Measurements from ENCODE around the gene PHF1. TPM values are rescaled to one million over a fixed set of nuclear protein-coding genes. Genes with fewer than 3 reads are reported as not detected.
"Not testable (repeated sequence)": the region's sequence is repeated elsewhere in the genome, so short reads cannot be mapped to it uniquely, and the experiment has no call there.

PHF1 gene
- polyA plus RNA-seq (ENCODE audit: insufficient read depth in 1 of 5, insufficient read length in 5 of 5, low replicate concordance in 1 of 5) = 10 to 100 TPM; 53.1 to 88.9 (median 82.8) TPM
- long read RNA-seq, donor 1, transcript PHF1-202 (15 exons, 2,330 nt) = major isoform, 8 of 551 reads
- long read RNA-seq, donor 1, partial matches to known transcripts = 416 of 551 reads
- long read RNA-seq, donor 1, other reads (novel, unspliced or antisense) = 123 of 551 reads
- long read RNA-seq, donor 2, partial matches to known transcripts = 179 of 233 reads
- long read RNA-seq, donor 2, other reads (novel, unspliced or antisense) = 52 of 233 reads
- long read RNA-seq, donor 3, partial matches to known transcripts = 6 of 7 reads
- long read RNA-seq, donor 3, other reads (novel, unspliced or antisense) = 0 of 7 reads
- long read RNA-seq, donor 4, partial matches to known transcripts = 0 of 3 reads
- long read RNA-seq, donor 4, other reads (novel, unspliced or antisense) = 0 of 3 reads
- long read RNA-seq, donor 5, partial matches to known transcripts = 0 of 4 reads
- long read RNA-seq, donor 5, other reads (novel, unspliced or antisense) = 0 of 4 reads
- long read RNA-seq, donor 6, partial matches to known transcripts = 0 of 10 reads
- long read RNA-seq, donor 6, other reads (novel, unspliced or antisense) = 0 of 10 reads
- long read RNA-seq, donor 7, transcript PHF1-202 (15 exons, 2,330 nt) = major isoform, 6 of 11 reads
- long read RNA-seq, donor 7, partial matches to known transcripts = 0 of 11 reads
- long read RNA-seq, donor 7, other reads (novel, unspliced or antisense) = 0 of 11 reads
- long read RNA-seq, donor 8, partial matches to known transcripts = 0 of 3 reads
- long read RNA-seq, donor 8, other reads (novel, unspliced or antisense) = 0 of 3 reads

GRCh38 chr6:33410711-33411631, at the start of gene PHF1:
TSS of gene PHF1 (plus strand) at chr6:33411014. CDS start at chr6:33412264, 1,250 bp downstream.
- no peak for DNase-seq

- DNase-seq = not testable (repeated sequence)
Measured at GRCh38 chr6:33363486-33363885, 47.3 kb upstream of the PHF1 start.

- peak; percentile 60 to 63 for DNase-seq
Measured at GRCh38 chr6:33364475-33365205, 46.2 kb upstream of the PHF1 start.

- not testable (repeated sequence) for DNase-seq
Measured at GRCh38 chr6:33365206-33365971, 45.4 kb upstream of the PHF1 start.

GRCh38 chr6:33367009-33367714, 43.7 kb upstream of the PHF1 start:
- no peak for DNase-seq

- not testable (repeated sequence) for DNase-seq
Measured at GRCh38 chr6:33367715-33368025, 43.1 kb upstream of the PHF1 start.

- not testable (repeated sequence) for DNase-seq
Measured at GRCh38 chr6:33371901-33372300, 38.9 kb upstream of the PHF1 start.

GRCh38 chr6:33372526-33373123, 38.2 kb upstream of the PHF1 start:
- DNase-seq = no peak

- DNase-seq = no peak
Measured at GRCh38 chr6:33373960-33374910, 36.6 kb upstream of the PHF1 start.

- peak; percentile 87 to 90 for DNase-seq
Measured at GRCh38 chr6:33375143-33375671, 35.6 kb upstream of the PHF1 start.

- DNase-seq = no peak
Measured at GRCh38 chr6:33377171-33377570, 33.6 kb upstream of the PHF1 start.

GRCh38 chr6:33379184-33379583, 31.6 kb upstream of the PHF1 start:
- not testable (repeated sequence) for DNase-seq

GRCh38 chr6:33380272-33380981, 30.4 kb upstream of the PHF1 start:
- DNase-seq = no peak

GRCh38 chr6:33383427-33384185, 27.2 kb upstream of the PHF1 start:
- no peak for DNase-seq

GRCh38 chr6:33384581-33385020, 26.2 kb upstream of the PHF1 start:
- no peak for DNase-seq

- no peak for DNase-seq
Measured at GRCh38 chr6:33390173-33390572, 20.6 kb upstream of the PHF1 start.

Measured in right lung (tissue), 10 donors.